AG04449 (cell line): ENCODE measurements around the gene RING1.

Source experiments
- CTCF ChIA-PET: fragments of 350-600 bp; formaldehyde crosslinking; extraction: SDS; loops from one replicate; lab custom pipeline; 2021; ENCODE audit warnings: antibody characterized with exemption; lab: Yijun Ruan, JAX
- POLR2A ChIA-PET: fragments of 400-600, 350-600 bp; formaldehyde crosslinking; extraction: SDS; loops from one replicate; lab custom pipeline; 2020; ENCODE audit warnings: antibody characterized with exemption, inconsistent platforms; lab: Yijun Ruan, JAX
- DNase-seq: peaks from one replicate; pipeline ENCODE4 v3.0.0-alpha.2; 2010; ENCODE audit warnings: low read depth, low spot score
- H3K4me3 ChIP-seq: 2 replicates; pipeline ENCODE4 v1.5.1; 2011; ENCODE audit warnings: low read depth, mild to moderate bottlenecking, control low read depth, low read length
- TF ChIP-seq, protein P1 (sequence below): IDR thresholded peaks from one replicate; pipeline ENCODE4 v1.5.1; 2011; ENCODE audit warnings: mild to moderate bottlenecking, moderate library complexity, low read length, control low read depth, inconsistent platforms; ENCODE audit not compliant: insufficient read depth; ENCODE audit errors: missing control alignments

RING1 gene

DNA sequence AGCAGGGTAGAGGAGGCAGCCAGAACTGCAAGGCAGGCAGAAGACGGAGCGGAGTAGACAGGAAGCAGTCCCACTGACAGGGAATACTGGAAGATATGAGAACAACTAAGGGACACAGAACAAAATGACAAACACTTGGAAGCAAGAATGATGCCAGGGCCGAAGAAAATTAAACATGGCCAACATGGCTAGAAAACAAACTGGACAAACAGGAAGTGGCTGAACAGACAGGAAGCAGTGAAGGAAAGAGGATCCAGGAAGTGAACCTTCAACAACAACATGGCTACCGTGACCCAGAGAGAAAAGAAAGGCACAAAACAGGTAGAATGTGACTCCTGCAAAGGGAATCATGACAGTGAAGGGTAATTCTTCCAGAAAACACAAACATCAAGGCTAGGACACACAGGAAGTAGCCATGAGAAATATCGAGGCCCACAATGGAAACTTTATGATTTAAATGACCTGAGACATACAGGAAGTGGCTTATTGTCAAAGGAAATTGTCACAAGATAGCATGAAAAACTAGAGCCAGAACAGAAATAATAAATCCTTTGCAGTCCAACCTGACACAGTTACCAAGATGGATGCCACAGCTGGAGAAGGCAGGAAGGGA lies 25.1 kb upstream of the RING1 start:
- DNase-seq, result no peak
- ChIA-PET CTCF (interaction anchor here (0.7 to 1.2 kb wide), 5 partner anchors 9 to 21 kb away, joined by 3 to 7 read pairs (median 5); no protein-coding TSS in a partner anchor), POLR2A (no interaction called here)
- no peak overlapping the region for H3K4me3 ChIP-seq
- TF ChIP-seq, protein P1, sequence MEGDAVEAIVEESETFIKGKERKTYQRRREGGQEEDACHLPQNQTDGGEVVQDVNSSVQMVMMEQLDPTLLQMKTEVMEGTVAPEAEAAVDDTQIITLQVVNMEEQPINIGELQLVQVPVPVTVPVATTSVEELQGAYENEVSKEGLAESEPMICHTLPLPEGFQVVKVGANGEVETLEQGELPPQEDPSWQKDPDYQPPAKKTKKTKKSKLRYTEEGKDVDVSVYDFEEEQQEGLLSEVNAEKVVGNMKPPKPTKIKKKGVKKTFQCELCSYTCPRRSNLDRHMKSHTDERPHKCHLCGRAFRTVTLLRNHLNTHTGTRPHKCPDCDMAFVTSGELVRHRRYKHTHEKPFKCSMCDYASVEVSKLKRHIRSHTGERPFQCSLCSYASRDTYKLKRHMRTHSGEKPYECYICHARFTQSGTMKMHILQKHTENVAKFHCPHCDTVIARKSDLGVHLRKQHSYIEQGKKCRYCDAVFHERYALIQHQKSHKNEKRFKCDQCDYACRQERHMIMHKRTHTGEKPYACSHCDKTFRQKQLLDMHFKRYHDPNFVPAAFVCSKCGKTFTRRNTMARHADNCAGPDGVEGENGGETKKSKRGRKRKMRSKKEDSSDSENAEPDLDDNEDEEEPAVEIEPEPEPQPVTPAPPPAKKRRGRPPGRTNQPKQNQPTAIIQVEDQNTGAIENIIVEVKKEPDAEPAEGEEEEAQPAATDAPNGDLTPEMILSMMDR, result no peak

DNA sequence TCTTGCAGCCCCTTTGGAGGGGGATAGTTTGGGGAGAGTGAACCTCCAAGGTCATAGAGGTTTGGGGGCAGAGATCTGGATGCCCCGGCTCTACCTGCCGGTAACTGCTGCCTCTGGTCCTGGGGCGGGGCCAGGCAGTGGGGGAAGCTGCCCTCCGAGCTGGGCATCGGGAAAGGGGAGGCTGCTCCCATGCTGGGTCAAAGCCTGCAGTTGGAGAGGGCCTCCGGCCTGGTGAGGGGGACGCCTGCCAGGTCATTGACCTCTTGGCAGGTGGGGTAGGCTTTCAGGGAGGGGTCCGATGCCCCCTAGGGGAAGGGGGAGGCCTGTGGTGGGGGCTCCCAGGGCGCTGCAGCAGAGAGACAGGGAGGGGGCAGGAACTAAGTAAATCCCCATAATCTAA lies 23.1 kb upstream of the RING1 start:
- ChIA-PET CTCF (no interaction called here), POLR2A (no interaction called here)
- no peak for DNase-seq
- H3K4me3 ChIP-seq, result no peak overlapping the region
- TF ChIP-seq, protein P1, result no peak

DNA sequence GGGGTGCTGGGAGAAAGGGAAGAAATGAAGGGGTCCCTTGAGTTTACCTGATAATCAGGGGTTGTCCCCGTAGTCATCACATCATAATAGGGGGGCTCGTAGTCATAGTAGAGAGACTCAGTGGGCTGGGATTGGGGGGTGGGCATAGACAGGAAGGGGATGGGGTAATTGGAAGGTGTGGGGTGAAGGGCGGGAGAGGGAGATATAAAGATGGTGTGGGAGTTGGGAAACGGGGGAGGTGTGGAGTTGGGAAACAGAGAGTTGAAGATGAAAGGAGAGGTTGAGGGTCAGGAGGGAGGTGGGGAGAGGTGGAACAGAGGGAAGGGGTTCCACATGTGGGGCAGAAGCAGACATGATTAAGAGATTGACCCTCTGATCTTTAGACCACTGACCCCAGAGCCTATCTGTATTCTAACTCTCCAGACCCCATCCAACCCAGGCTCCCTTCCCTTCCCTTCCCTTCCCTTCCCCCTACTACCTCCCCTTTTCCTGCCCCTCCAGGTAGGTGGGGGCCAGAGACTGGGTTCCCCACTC lies 22.6 kb upstream of the RING1 start:
- TF ChIP-seq, protein P1, result no peak
- H3K4me3 ChIP-seq, result no peak overlapping the region
- ChIA-PET CTCF (interaction anchor here (2.2 kb wide), 1 partner anchor 12 kb away, joined by 12 read pairs; no protein-coding TSS in a partner anchor), POLR2A (no interaction called here)
- no peak for DNase-seq

DNA sequence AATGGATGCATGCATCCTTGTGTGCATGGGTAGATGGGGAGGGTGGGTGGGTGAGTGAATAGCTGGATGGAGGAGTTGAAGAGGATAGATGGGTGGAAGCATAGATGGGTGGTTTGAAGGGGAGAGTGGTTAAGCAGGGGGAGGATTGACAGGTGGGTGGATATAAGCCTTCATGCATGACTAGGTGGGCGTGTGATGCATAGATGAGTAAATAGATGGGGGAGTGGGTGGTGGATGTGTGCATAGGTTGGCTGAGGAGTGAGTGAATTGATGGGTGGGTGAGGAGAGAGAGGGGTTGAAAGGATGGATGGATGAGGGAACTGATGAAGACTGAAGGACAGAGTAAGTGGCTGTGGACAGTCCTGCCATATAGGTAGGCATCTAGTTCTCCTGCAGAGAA lies 20.5 kb upstream of the RING1 start:
- CTCF ChIA-PET, result interaction anchor here (2.2 kb wide), 1 partner anchor 10 kb away, joined by 12 read pairs; no protein-coding TSS in a partner anchor
- H3K4me3 ChIP-seq, result no peak overlapping the region
- no peak for DNase-seq
- POLR2A ChIA-PET, result no interaction called here
- TF ChIP-seq, protein P1, result no peak

DNA sequence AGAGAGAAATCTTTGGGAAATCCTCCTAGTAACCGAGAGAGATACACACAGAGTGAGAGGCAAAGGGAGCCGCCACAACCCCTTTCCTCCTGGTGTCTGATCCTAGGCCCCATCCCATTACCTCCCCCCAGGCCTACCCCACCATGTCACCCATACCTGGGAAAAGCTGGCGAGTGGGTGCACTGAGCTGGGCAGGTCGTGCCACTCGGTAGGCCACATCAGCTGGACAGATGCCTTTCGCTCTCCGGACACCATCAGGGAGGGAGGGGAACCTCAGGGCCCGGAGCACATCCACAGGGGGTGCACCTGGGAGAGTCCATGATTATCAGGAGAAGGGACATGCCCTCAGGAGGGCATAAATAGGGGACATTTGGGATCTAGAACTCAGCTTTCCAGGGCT lies 19.1 kb upstream of the RING1 start:
- ChIA-PET CTCF (interaction anchor here (0.8 to 1.9 kb wide), 4 partner anchors 9 to 60 kb away, joined by 3 to 16 read pairs (median 4); no protein-coding TSS in a partner anchor), POLR2A (no interaction called here)
- no peak for DNase-seq
- H3K4me3 ChIP-seq, result no peak overlapping the region
- TF ChIP-seq, protein P1, result no peak
